Osteoblast (primary cell): ENCODE data around the gene NOTUM. TPM values are rescaled to one million over a fixed set of nuclear protein-coding genes. Genes with fewer than 3 reads are reported as not detected.

Experiments used
- DNase-seq: peaks from one replicate; pipeline ENCODE4 v3.0.0; 2011; ENCODE audit warnings: low spot score, mixed read lengths; ENCODE audit not compliant: insufficient read length; ENCODE audit errors: missing footprints
- H2AFZ ChIP-seq: 2 replicates; pipeline ENCODE4 v1.6.0; 2011; ENCODE audit warnings: mild to moderate bottlenecking, low read length
- H3K27ac ChIP-seq: 2 replicates; pipeline ENCODE4 v1.5.1; 2011; ENCODE audit warnings: mild to moderate bottlenecking, low read depth, low read length, moderate library complexity
- H3K27me3 ChIP-seq: 2 replicates; pipeline ENCODE4 v1.6.0; 2012; ENCODE audit warnings: mild to moderate bottlenecking, control low read depth, inconsistent platforms, low read length, moderate library complexity; ENCODE audit not compliant: insufficient read depth
- H3K36me3 ChIP-seq: 2 replicates; pipeline ENCODE4 v1.5.1; 2011; ENCODE audit warnings: mild to moderate bottlenecking, low read length, control low read depth, moderate library complexity; ENCODE audit not compliant: insufficient read depth
- H3K4me1 ChIP-seq: 2 replicates; pipeline ENCODE4 v1.5.1; 2011; ENCODE audit warnings: mild to moderate bottlenecking, low read length, control low read depth, moderate library complexity; ENCODE audit not compliant: insufficient read depth
- H3K4me2 ChIP-seq: 2 replicates; pipeline ENCODE4 v1.6.0; 2011; ENCODE audit warnings: mild to moderate bottlenecking, low read length; ENCODE audit not compliant: insufficient read depth
- H3K4me3 ChIP-seq: fragments of 200-600 bp; sonication (generic); 3 replicates; pipeline ENCODE4 v1.5.1; 2012; ENCODE audit warnings: mild to moderate bottlenecking, low read length, inconsistent platforms; ENCODE audit not compliant: insufficient read depth
- H3K79me2 ChIP-seq: 2 replicates; pipeline ENCODE4 v1.6.0; 2012; ENCODE audit warnings: mild to moderate bottlenecking, low read length, control low read depth, inconsistent platforms; ENCODE audit not compliant: insufficient read depth
- H3K9me3 ChIP-seq: 2 replicates; pipeline ENCODE4 v1.5.1; 2011; ENCODE audit warnings: low read depth, low read length, control low read depth
- H4K20me1 ChIP-seq: 2 replicates; pipeline ENCODE4 v1.6.0; 2012; ENCODE audit warnings: mild to moderate bottlenecking, low read length, control low read depth; ENCODE audit not compliant: insufficient read depth
- total RNA-seq: library from RNA; depleted of rRNA; stranded (reverse); fragments of >200 nt; gene quantifications from 2 replicates; pipeline ENCODE4 v1.2.3, GENCODE V29; 2012
- TF ChIP-seq, protein P1 (sequence below): IDR thresholded peaks from 2 replicates; pipeline ENCODE4 v1.5.1; 2011; ENCODE audit warnings: mild to moderate bottlenecking, low read depth, low read length, moderate library complexity; ENCODE audit errors: extremely low read depth

NOTUM gene
- total RNA-seq, 1 donor = 0.72 TPM

DNA sequence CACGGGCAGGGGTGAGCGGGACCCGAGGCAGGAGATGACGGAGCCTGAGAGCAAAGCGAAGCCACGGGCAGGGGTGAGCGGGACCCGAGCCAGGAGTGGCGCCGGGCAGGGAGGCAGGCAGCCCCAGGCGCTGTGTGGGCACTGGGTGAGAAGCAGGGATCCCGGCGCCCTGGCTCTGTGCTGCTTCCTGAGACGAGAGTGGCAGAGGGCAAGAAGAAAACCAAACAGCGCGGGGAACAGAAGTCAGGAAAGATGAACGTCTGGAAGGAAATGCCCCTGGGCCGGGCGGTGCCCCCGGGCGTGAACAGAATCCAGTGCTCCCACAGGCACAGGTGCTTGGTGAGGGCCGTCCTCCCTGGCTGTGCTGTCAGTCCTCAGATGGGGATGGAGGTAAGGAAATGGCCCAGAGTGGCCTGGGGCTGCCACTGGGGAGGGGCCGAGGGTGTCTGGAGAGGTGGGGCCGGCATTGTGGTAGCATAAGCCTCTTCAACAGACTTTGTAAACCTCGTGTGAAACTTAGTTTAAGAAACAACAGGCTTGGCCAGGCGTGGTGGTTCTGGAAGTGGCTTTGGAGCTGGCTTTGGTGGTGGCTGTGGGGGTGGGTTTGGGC, 26.3 kb upstream of the NOTUM start:
- DNase-seq = no peak
- TF ChIP-seq, protein P1, sequence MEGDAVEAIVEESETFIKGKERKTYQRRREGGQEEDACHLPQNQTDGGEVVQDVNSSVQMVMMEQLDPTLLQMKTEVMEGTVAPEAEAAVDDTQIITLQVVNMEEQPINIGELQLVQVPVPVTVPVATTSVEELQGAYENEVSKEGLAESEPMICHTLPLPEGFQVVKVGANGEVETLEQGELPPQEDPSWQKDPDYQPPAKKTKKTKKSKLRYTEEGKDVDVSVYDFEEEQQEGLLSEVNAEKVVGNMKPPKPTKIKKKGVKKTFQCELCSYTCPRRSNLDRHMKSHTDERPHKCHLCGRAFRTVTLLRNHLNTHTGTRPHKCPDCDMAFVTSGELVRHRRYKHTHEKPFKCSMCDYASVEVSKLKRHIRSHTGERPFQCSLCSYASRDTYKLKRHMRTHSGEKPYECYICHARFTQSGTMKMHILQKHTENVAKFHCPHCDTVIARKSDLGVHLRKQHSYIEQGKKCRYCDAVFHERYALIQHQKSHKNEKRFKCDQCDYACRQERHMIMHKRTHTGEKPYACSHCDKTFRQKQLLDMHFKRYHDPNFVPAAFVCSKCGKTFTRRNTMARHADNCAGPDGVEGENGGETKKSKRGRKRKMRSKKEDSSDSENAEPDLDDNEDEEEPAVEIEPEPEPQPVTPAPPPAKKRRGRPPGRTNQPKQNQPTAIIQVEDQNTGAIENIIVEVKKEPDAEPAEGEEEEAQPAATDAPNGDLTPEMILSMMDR = no peak
- H3K9me3 ChIP-seq = no peaks in the 10 kb centered on the region
- no peak overlapping the region for H2AFZ ChIP-seq
- no peak overlapping the region for H3K4me3 ChIP-seq
- peaks cover 18% of the 10 kb centered on the region for H4K20me1 ChIP-seq
- H3K27me3 ChIP-seq = no peaks in the 10 kb centered on the region
- H3K27ac ChIP-seq = no peak overlapping the region
- H3K79me2 ChIP-seq = peaks cover under 1% of the 10 kb centered on the region
- peaks cover 11% of the 10 kb centered on the region for H3K4me1 ChIP-seq
- H3K4me2 ChIP-seq = no peak overlapping the region
- peaks cover 26% of the 10 kb centered on the region for H3K36me3 ChIP-seq

DNA sequence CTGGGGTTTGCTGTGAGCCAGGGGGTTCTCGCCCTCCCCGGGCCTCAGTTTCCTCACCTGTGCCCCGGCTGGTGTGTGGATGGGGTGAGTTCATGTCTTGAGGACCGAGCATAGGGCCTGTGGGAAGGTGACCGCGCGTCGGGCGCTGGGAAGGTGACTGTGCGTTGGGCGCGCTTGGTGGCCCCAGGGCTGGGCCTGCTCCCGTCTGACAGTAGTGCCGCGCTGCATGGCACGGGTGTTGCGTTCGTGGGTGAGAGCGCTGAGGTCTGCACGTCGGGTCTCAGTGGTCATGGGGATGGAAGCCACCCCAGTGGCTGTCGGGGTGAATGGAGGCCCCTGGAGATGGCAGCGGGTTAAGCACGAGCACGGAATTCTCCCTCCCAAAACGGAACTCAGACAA, 25.6 kb upstream of the NOTUM start:
- Histone ChIP-seq H2AFZ (no peak overlapping the region), H3K4me2 (no peak overlapping the region)
- TF ChIP-seq, protein P1 = no peak

DNA sequence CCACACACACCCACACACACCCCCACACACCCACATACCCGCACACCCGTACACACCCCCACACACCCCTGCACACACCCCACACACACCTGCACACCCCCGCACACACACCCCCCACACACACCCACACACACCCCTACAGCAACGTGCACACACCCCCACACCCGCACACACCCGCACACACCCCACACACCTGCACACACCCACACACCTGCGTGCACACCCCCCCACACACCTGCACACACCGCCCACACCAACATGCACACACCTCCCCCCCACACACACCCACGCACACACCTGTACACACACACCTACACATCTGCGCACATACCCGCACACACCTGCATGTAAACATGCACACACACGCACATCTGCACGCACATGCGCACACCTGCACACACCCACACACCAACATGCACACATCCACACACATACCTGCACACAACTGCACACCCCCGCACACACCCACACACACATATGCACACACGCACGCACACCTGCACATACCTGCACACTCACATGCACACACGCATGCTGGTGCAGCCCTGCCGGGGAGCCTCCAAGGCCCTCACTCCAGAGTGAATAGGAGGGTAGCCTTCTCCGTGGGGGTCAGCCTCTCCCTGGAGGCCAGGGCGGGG, 23.9 kb upstream of the NOTUM start:
- Histone ChIP-seq H4K20me1 (no peaks in the 10 kb centered on the region), H3K4me2 (no peak overlapping the region), H3K27me3 (no peaks in the 10 kb centered on the region), H3K4me1 (no peaks in the 10 kb centered on the region), H2AFZ (no peak overlapping the region), H3K79me2 (peaks cover 2% of the 10 kb centered on the region), H3K9me3 (no peaks in the 10 kb centered on the region), H3K27ac (no peak overlapping the region), H3K36me3 (peaks cover 36% of the 10 kb centered on the region), H3K4me3 (no peak overlapping the region)
- TF ChIP-seq, protein P1 = no peak
- DNase-seq = no peak

More for the DNA sequence above, 25.6 kb upstream of the NOTUM start:
- H3K9me3 ChIP-seq = no peaks in the 10 kb centered on the region
- no peak overlapping the region for H3K4me3 ChIP-seq
- peaks cover 4% of the 10 kb centered on the region for H3K4me1 ChIP-seq
- DNase-seq = no peak
- no peaks in the 10 kb centered on the region for H3K27me3 ChIP-seq
- peaks cover 12% of the 10 kb centered on the region for H4K20me1 ChIP-seq
- H3K79me2 ChIP-seq = no peaks in the 10 kb centered on the region
- H3K36me3 ChIP-seq = peaks cover 28% of the 10 kb centered on the region
- H3K27ac ChIP-seq = no peak overlapping the region

GRCh38 chr17:81983639-81984373, 22.8 kb upstream of the NOTUM start:
- H3K4me2 ChIP-seq = no peak overlapping the region
- DNase-seq = no peak
- H2AFZ ChIP-seq = no peak overlapping the region
- peaks cover 8% of the 10 kb centered on the region for H3K79me2 ChIP-seq
- H4K20me1 ChIP-seq = no peaks in the 10 kb centered on the region
- no peak overlapping the region for H3K4me3 ChIP-seq
- no peak overlapping the region for H3K27ac ChIP-seq
- H3K27me3 ChIP-seq = no peaks in the 10 kb centered on the region
- TF ChIP-seq, protein P1 = no peak
- H3K36me3 ChIP-seq = peaks cover 36% of the 10 kb centered on the region
- no peaks in the 10 kb centered on the region for H3K4me1 ChIP-seq
- no peaks in the 10 kb centered on the region for H3K9me3 ChIP-seq
